Chondrocyte (in vitro differentiated cells): Measurements from ENCODE around the gene LURAP1L. TPM values are rescaled to one million over a fixed set of nuclear protein-coding genes. Genes with fewer than 3 reads are reported as not detected.

Experiments
- DNase-seq: peaks from one replicate; pipeline ENCODE4 v3.0.0; 2021; ENCODE audit warnings: mixed read lengths, low spot score
- H3K27ac Mint-ChIP-seq: one replicate; pipeline ENCODE4 v1.8.0; 2021; ENCODE audit warnings: mild to moderate bottlenecking, moderate library complexity, mixed read lengths; ENCODE audit not compliant: unreplicated experiment
- H3K27me3 Mint-ChIP-seq: 2 replicates; pipeline ENCODE4 v1.8.0; 2021; ENCODE audit warnings: low read depth, mixed read lengths
- H3K36me3 Mint-ChIP-seq: 2 replicates; pipeline ENCODE4 v1.8.0; 2021; ENCODE audit warnings: low read depth, mixed read lengths
- H3K4me1 Mint-ChIP-seq: 2 replicates; pipeline ENCODE4 v1.8.0; 2021; ENCODE audit warnings: low read depth, mild to moderate bottlenecking, mixed read lengths
- H3K4me3 Mint-ChIP-seq: one replicate; pipeline ENCODE4 v1.8.0; 2021; ENCODE audit warnings: mild to moderate bottlenecking, moderate library complexity, mixed read lengths; ENCODE audit not compliant: unreplicated experiment
- H3K9me3 Mint-ChIP-seq: 2 replicates; pipeline ENCODE4 v1.8.0; 2021; ENCODE audit warnings: low read depth, mixed read lengths
- total RNA-seq: library from RNA; stranded (reverse); gene quantifications from 3 replicates; pipeline ENCODE4 v1.2.1, GENCODE V29; 2021
- TF ChIP-seq, protein P1 (sequence below): fragments of 200-600 bp; sonication (generic); IDR thresholded peaks from 2 replicates; pipeline ENCODE4 v1.5.0; 2021; ENCODE audit warnings: antibody characterized with exemption, mild to moderate bottlenecking, moderate library complexity

The LURAP1L gene
- total RNA-seq, 1 donor from 2014 or later: 67.4 TPM

GRCh38 chr9:12815888-12816287 lies 41.1 kb downstream of the LURAP1L start:
- Mint-ChIP-seq H3K27me3 (no peaks in the 10 kb centered on the region), H3K36me3 (peaks cover 18% of the 10 kb centered on the region), H3K4me1 (peaks cover 92% of the 10 kb centered on the region), H3K9me3 (no peaks in the 10 kb centered on the region), H3K4me3 (no peak overlapping the region), H3K27ac (peak overlapping the region; percentile 99)
- DNase-seq: no peak
- TF ChIP-seq, protein P1, sequence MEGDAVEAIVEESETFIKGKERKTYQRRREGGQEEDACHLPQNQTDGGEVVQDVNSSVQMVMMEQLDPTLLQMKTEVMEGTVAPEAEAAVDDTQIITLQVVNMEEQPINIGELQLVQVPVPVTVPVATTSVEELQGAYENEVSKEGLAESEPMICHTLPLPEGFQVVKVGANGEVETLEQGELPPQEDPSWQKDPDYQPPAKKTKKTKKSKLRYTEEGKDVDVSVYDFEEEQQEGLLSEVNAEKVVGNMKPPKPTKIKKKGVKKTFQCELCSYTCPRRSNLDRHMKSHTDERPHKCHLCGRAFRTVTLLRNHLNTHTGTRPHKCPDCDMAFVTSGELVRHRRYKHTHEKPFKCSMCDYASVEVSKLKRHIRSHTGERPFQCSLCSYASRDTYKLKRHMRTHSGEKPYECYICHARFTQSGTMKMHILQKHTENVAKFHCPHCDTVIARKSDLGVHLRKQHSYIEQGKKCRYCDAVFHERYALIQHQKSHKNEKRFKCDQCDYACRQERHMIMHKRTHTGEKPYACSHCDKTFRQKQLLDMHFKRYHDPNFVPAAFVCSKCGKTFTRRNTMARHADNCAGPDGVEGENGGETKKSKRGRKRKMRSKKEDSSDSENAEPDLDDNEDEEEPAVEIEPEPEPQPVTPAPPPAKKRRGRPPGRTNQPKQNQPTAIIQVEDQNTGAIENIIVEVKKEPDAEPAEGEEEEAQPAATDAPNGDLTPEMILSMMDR: no peak

DNA sequence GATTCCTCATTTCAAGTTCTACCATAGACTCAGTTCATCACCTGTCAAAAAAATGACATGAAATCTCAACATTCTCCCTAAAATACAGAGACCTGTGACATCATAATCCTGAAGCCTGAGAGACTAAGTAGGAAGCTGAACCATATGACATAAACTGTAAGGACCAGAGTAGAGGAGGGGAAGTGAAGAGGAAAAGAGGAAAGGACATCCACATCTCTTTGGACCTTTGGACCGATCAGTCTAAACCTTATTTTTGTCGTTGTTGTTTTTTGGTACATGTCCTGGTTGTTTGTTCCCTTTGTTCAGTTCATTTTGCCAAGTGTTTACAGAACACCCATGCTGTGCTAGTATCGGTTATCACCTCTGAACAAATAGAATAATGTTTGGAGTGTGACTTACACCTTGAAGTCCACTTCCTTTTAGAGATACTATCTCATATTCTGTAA lies 41.9 kb downstream of the LURAP1L start:
- Mint-ChIP-seq H3K27me3 (no peaks in the 10 kb centered on the region), H3K4me3 (no peak overlapping the region), H3K36me3 (peaks cover 16% of the 10 kb centered on the region), H3K9me3 (no peaks in the 10 kb centered on the region), H3K4me1 (peaks cover 92% of the 10 kb centered on the region), H3K27ac (peak overlapping the region; percentile 99)
- no peak for DNase-seq
- TF ChIP-seq, protein P1: no peak

DNA sequence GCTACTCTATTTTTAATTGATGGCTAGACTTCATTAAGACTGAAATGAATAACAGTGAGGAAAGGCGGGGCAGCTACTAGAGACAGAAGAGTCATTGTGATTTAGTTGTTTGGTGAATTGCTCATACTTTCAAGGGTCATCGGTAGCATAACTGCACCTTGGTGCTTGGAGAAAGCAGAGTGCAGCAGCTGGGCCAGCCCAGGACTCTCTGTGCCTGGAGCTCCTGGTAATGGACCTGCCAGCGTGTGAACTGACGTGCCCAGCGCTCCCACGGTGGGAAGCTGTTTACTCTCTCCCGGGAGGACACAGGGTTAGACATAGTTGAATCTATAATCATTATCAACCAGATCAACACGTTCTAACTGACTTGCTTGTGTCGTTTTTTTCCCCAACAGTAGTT lies 42.9 kb downstream of the LURAP1L start:
- Mint-ChIP-seq H3K4me3 (no peak overlapping the region), H3K4me1 (peaks cover 89% of the 10 kb centered on the region), H3K9me3 (no peaks in the 10 kb centered on the region), H3K36me3 (peaks cover 10% of the 10 kb centered on the region), H3K27ac (peak overlapping the region; percentile 99), H3K27me3 (no peaks in the 10 kb centered on the region)
- no peak for DNase-seq
- TF ChIP-seq, protein P1: no peak

DNA sequence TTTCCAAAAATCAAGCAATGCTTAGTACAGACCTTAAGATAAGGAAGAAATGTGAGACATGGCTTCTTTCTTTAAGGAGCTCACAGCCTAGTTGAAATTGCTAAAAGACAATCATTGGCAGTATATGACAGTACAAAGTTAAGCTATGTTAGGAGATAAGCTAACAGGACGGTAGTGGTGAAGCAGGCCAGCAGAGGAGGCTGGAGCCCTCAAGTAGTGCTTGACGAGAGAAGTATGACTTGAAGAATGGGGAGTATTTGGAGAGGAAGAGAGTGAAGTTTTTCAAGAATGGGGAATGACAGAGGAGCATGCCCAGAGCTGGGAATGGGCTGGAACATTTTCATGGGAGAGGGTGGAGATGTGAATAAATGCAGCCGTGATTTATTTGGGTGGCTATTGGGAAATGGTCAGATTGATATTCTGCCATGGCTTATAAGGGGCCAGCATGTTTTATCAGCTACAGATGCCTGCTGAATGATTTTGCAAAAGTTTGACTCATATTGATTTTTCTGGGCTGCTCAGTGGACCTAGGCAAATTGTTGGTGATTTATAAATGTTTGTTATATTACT lies 43.7 kb downstream of the LURAP1L start:
- Mint-ChIP-seq H3K4me3 (no peak overlapping the region), H3K27ac (peak overlapping the region; percentile 99), H3K4me1 (peaks cover 81% of the 10 kb centered on the region), H3K36me3 (peaks cover 14% of the 10 kb centered on the region), H3K27me3 (no peaks in the 10 kb centered on the region), H3K9me3 (no peaks in the 10 kb centered on the region)
- TF ChIP-seq, protein P1: peak; percentile 39
- DNase-seq: no peak

DNA sequence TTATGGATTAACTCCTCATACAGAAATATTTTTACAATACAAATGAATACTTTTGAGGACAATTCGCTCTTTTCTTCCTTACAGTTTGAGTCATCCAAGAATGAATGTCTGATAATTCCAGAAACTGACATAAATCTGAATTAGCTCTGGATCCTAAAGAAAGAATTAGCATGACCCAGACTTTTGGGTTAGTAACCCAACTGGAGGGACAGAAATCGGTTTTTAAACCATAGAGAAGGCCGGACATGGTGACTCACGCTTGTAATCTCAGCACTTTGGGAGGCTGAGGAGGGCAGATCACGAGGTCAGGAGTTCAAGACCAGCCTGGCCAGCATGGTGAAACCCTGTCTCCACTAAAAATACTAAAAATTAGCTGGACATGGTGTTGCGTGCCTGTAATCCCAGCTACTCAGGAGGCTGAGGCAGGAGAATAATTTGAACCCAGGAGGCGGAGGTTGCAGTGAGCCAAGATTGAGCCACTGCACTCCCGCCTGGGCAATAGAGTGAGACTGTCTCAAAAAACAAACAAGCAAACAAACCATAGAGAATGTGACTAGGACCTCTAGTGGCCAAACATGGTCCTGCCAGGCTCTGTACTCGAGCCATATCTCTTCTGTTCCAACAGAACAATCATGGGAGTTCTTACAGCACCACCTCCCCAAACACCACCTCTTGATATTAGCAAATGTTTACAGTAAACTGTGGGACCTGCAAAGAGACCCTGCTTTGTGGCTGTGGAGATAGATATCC lies 44.8 kb downstream of the LURAP1L start:
- H3K4me3 Mint-ChIP-seq: no peak overlapping the region
- peaks cover 17% of the 10 kb centered on the region for H3K36me3 Mint-ChIP-seq
- H3K4me1 Mint-ChIP-seq: peaks cover 76% of the 10 kb centered on the region
- H3K27me3 Mint-ChIP-seq: no peaks in the 10 kb centered on the region
- DNase-seq: no peak
- H3K27ac Mint-ChIP-seq: peak overlapping the region; percentile 99
- H3K9me3 Mint-ChIP-seq: no peaks in the 10 kb centered on the region
- TF ChIP-seq, protein P1: peak; percentile 70
